Thyroid gland (tissue), 4 donors: ENCODE measurements around the gene ABR.

Source experiments
- CTCF ChIP-seq, 6 experiments: fragments of 200-600 bp in 3 of 6; fragments of 450-650 bp in 3 of 6; sonication (generic) in 3 of 6; IDR thresholded peaks; one replicate each; pipeline ENCODE4 v1.5.1; 2016 to 2019; ENCODE audit warnings: antibody characterized with exemption in 6 of 6, mild to moderate bottlenecking in 2 of 6, inconsistent platforms in 1 of 6, moderate library complexity in 1 of 6
- POLR2A ChIP-seq, 2 donors: fragments of 450-650 bp; IDR thresholded peaks; one replicate each; pipeline ENCODE4 v1.6.1; 2017; ENCODE audit warnings: antibody characterized with exemption in 2 of 2, mild to moderate bottlenecking in 2 of 2, moderate library complexity in 1 of 2

- TF ChIP-seq CTCF (IDR thresholded peaks at IDR 0.05) (no peak), POLR2A (IDR thresholded peaks at IDR 0.05) (no peak)
These were observed 43.9 kb upstream of the ABR start for GRCh38 chr17:1223662-1224061.
